ENCODE results near the gene RNF20. TPM values are rescaled to one million over a fixed set of nuclear protein-coding genes. Genes with fewer than 3 reads are reported as not detected.
"Not testable (repeated sequence)": the region's sequence is repeated elsewhere in the genome, so short reads cannot be mapped to it uniquely, and the experiment has no call there.

Gene RNF20
- total RNA-seq, 2 donors from 2014 or later: 33.3 to 40.9 TPM

- H3K27ac ChIP-seq: no peak overlapping the region
- no peaks in the 10 kb centered on the region for H3K36me3 ChIP-seq
- H3K4me1 ChIP-seq: no peaks in the 10 kb centered on the region
- DNase-seq: no peak
- no peak overlapping the region for H3K4me3 ChIP-seq
- no peak overlapping the region for H3K9ac ChIP-seq (ENCODE audit: low read depth in 2 of 2, low read length in 2 of 2)
- H3K9me3 ChIP-seq: no peaks in the 10 kb centered on the region
- TF ChIP-seq, protein P1, sequence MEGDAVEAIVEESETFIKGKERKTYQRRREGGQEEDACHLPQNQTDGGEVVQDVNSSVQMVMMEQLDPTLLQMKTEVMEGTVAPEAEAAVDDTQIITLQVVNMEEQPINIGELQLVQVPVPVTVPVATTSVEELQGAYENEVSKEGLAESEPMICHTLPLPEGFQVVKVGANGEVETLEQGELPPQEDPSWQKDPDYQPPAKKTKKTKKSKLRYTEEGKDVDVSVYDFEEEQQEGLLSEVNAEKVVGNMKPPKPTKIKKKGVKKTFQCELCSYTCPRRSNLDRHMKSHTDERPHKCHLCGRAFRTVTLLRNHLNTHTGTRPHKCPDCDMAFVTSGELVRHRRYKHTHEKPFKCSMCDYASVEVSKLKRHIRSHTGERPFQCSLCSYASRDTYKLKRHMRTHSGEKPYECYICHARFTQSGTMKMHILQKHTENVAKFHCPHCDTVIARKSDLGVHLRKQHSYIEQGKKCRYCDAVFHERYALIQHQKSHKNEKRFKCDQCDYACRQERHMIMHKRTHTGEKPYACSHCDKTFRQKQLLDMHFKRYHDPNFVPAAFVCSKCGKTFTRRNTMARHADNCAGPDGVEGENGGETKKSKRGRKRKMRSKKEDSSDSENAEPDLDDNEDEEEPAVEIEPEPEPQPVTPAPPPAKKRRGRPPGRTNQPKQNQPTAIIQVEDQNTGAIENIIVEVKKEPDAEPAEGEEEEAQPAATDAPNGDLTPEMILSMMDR (IDR thresholded peaks at IDR 0.05): no peak
- intact Hi-C loops (cut with DNase I): no loop called here
- H3K27me3 ChIP-seq: no peaks in the 10 kb centered on the region
These were observed 22.6 kb upstream of the RNF20 start for GRCh38 chr9:101511009-101511408.

GRCh38 chr9:101512116-101512515 is 21.5 kb upstream of the RNF20 start:
- DNase-seq: no peak
- H3K27ac ChIP-seq: no peak overlapping the region
- no peaks in the 10 kb centered on the region for H3K4me1 ChIP-seq
- no peak overlapping the region for H3K4me3 ChIP-seq
- no peaks in the 10 kb centered on the region for H3K36me3 ChIP-seq
- no peaks in the 10 kb centered on the region for H3K9me3 ChIP-seq
- intact Hi-C loops (cut with DNase I): no loop called here
- TF ChIP-seq, protein P1 (IDR thresholded peaks at IDR 0.05): no peak
- H3K9ac ChIP-seq (ENCODE audit: low read depth in 2 of 2, low read length in 2 of 2): no peak overlapping the region
- no peaks in the 10 kb centered on the region for H3K27me3 ChIP-seq

- H3K27ac ChIP-seq: no peak overlapping the region
- no peaks in the 10 kb centered on the region for H3K27me3 ChIP-seq
- no peak overlapping the region for H3K4me3 ChIP-seq
- H3K9ac ChIP-seq (ENCODE audit: low read depth in 2 of 2, low read length in 2 of 2): no peak overlapping the region
- intact Hi-C loops (cut with DNase I): no loop called here
- H3K9me3 ChIP-seq: no peaks in the 10 kb centered on the region
- no peaks in the 10 kb centered on the region for H3K36me3 ChIP-seq
- no peaks in the 10 kb centered on the region for H3K4me1 ChIP-seq
- DNase-seq: no peak
- TF ChIP-seq, protein P1 (IDR thresholded peaks at IDR 0.05): no peak
These were observed 20.3 kb upstream of the RNF20 start for GRCh38 chr9:101513351-101513750.

GRCh38 chr9:101514071-101514470 is 19.6 kb upstream of the RNF20 start:
- Histone ChIP-seq H3K27me3 (no peaks in the 10 kb centered on the region), H3K9me3 (no peaks in the 10 kb centered on the region), H3K4me3 (no peak overlapping the region), H3K4me1 (no peaks in the 10 kb centered on the region), H3K27ac (no peak overlapping the region), H3K36me3 (no peaks in the 10 kb centered on the region), H3K9ac (ENCODE audit: low read depth in 2 of 2, low read length in 2 of 2) (no peak overlapping the region)
- TF ChIP-seq, protein P1 (IDR thresholded peaks at IDR 0.05): no peak
- intact Hi-C loops (cut with DNase I): no loop called here
- DNase-seq: no peak

DNA sequence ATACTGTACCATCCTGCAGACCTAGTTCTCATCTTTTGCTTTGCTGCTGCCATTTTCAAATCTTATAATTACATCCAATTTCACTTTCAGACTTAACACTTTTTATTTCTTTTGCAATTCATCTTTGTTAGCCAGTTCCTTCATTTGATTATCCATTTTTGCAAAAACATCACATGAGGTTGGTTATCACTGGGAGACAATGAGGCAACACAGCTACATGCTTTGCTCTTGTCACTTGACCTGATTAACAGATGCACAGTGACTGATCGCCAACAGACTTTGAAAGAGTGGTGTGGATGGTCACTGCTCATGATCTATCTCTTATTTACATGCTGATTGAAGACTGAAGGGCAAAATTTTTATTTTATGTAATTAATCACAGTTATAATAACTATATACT is 17.0 kb upstream of the RNF20 start:
- no peaks in the 10 kb centered on the region for H3K4me1 ChIP-seq
- H3K4me3 ChIP-seq: no peak overlapping the region
- H3K9me3 ChIP-seq: no peaks in the 10 kb centered on the region
- H3K27me3 ChIP-seq: no peaks in the 10 kb centered on the region
- DNase-seq: no peak
- H3K36me3 ChIP-seq: no peaks in the 10 kb centered on the region
- TF ChIP-seq, protein P1 (IDR thresholded peaks at IDR 0.05): no peak
- H3K27ac ChIP-seq: no peak overlapping the region
- intact Hi-C loops (cut with DNase I): no loop called here
- H3K9ac ChIP-seq (ENCODE audit: low read depth in 2 of 2, low read length in 2 of 2): no peak overlapping the region

DNA sequence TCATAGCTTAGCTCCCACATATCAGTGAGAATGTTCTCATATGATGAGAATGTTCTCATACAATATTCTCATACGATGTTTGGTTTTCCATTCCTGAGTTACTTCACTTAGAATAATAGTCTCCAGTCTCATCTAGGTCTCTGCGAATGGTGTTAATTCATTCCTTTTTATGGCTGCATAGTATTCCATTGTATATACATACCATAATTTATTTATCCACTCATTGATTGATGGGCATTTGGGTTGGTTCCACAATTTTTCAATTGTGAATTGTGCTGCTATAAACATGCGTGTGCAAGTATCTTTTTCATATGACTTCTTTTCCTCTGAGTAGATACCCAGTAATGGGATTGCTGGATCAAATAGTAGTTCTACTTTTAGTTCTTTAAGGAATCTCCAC is 15.2 kb upstream of the RNF20 start:
- intact Hi-C loops (cut with DNase I); H3K27ac ChIP-seq; H3K9ac ChIP-seq (ENCODE audit: low read depth in 2 of 2, low read length in 2 of 2); H3K36me3 ChIP-seq; H3K27me3 ChIP-seq; H3K4me1 ChIP-seq; DNase-seq; H3K9me3 ChIP-seq; H3K4me3 ChIP-seq: not testable (repeated sequence)

Data from colonic mucosa (tissue), 4 donors.